ENCODE measurements around the gene PIEZO1. TPM values are rescaled to one million over a fixed set of nuclear protein-coding genes. Genes with fewer than 3 reads are reported as not detected.

Gene PIEZO1
- total and polyA plus RNA-seq, 9 of the 15 experiments (the other 6 are each of a cell fraction or from before 2014, with no cell fraction given) = 3.6 to 432 (median 131) TPM

DNA sequence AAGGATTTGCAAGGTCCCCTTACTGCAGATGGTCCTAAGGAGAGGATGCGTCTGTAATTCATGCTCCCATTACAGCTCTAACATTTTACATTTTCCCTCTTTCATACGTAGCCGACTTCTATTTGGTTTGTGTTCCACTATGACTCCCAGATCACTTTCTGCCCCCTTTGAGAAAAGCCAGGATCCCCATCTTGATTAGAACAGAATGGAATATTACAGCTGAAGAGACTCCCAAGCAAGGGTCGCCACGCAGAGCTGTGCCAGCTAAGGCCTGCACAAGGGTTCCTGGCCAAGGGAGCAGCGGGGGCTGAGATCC, 15.2 kb upstream of the PIEZO1 start (continued):
- TF ChIP-seq ZNF318 (IDR thresholded peaks at IDR 0.05; ENCODE audit: borderline replicate concordance in 1 of 2, low read depth in 1 of 2) (no peak), DPF2 (IDR thresholded peaks at IDR 0.05) (0 out of 2 replicates have a peak, but pooled peaks have one; percentile 34), EP400 (IDR thresholded peaks at IDR 0.05) (peak; percentile 19; the same call in 1 of the 2 replicates), YBX1 (IDR thresholded peaks at IDR 0.05) (no peak), HDAC2 (IDR thresholded peaks at IDR 0.05) (0 out of 2 replicates have a peak, but pooled peaks have one; percentile 12), NRF1 (conservative IDR thresholded peaks at IDR 0.05 in 1 of 2, IDR thresholded peaks at IDR 0.05 in 1 of 2) (0 out of 4 replicates have a peak, but pooled peaks of 1 of the 2 experiments have one; percentile 12), TBP (optimal IDR thresholded peaks at IDR 0.05; ENCODE audit: low read depth, low read length) (no peak), ILF3 (IDR thresholded peaks at IDR 0.05; ENCODE audit: borderline replicate concordance) (no peak), PATZ1 (CRISPR knock-in tag; IDR thresholded peaks at IDR 0.05; ENCODE audit: borderline replicate concordance) (no peak), CHCHD3 (CRISPR knock-in tag; IDR thresholded peaks at IDR 0.05) (no peak), MTA2 (IDR thresholded peaks at IDR 0.05; ENCODE audit: low read depth) (no peak), ZNF764 (CRISPR knock-in tag; IDR thresholded peaks at IDR 0.05; ENCODE audit: low read depth) (no peak), SRSF1 (IDR thresholded peaks at IDR 0.05; ENCODE audit: low read depth, low read length) (no peak)
- TF ChIP-seq, protein P1, sequence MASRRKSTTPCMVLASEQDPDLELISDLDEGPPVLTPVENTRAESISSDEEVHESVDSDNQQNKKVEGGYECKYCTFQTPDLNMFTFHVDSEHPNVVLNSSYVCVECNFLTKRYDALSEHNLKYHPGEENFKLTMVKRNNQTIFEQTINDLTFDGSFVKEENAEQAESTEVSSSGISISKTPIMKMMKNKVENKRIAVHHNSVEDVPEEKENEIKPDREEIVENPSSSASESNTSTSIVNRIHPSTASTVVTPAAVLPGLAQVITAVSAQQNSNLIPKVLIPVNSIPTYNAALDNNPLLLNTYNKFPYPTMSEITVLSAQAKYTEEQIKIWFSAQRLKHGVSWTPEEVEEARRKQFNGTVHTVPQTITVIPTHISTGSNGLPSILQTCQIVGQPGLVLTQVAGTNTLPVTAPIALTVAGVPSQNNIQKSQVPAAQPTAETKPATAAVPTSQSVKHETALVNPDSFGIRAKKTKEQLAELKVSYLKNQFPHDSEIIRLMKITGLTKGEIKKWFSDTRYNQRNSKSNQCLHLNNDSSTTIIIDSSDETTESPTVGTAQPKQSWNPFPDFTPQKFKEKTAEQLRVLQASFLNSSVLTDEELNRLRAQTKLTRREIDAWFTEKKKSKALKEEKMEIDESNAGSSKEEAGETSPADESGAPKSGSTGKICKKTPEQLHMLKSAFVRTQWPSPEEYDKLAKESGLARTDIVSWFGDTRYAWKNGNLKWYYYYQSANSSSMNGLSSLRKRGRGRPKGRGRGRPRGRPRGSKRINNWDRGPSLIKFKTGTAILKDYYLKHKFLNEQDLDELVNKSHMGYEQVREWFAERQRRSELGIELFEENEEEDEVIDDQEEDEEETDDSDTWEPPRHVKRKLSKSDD (conservative IDR thresholded peaks at IDR 0.05; ENCODE audit: low read length) = no peak
